PFSK-1 (cell line): ENCODE measurements around the gene TP53I11.

ENCODE experiments used
- POLR2AphosphoS5 ChIP-seq: IDR thresholded peaks from 2 replicates; pipeline ENCODE4 v1.6.1; 2012; ENCODE audit warnings: low read depth, mild to moderate bottlenecking, control low read depth, low read length, moderate library complexity
- SIN3A ChIP-seq: IDR thresholded peaks from 2 replicates; pipeline ENCODE4 v1.6.1; 2012; ENCODE audit warnings: mild to moderate bottlenecking, low read length, moderate library complexity, borderline replicate concordance; ENCODE audit not compliant: insufficient read depth
- TAF1 ChIP-seq: IDR thresholded peaks from 2 replicates; pipeline ENCODE4 v1.6.1; 2012; ENCODE audit warnings: low read length, control low read depth, borderline replicate concordance; ENCODE audit not compliant: insufficient read depth
- TF ChIP-seq, protein P1 (sequence below), 2 experiments: IDR thresholded peaks; 2 replicates each; pipeline versions ENCODE4 v1.6.1 to v1.8.0; 2011 to 2012; ENCODE audit warnings: low read depth in 2 of 2, low read length in 2 of 2, control low read depth in 1 of 2, inconsistent platforms in 1 of 2, mild to moderate bottlenecking in 1 of 2, moderate library complexity in 1 of 2; ENCODE audit not compliant: insufficient read depth in 1 of 2

DNA sequence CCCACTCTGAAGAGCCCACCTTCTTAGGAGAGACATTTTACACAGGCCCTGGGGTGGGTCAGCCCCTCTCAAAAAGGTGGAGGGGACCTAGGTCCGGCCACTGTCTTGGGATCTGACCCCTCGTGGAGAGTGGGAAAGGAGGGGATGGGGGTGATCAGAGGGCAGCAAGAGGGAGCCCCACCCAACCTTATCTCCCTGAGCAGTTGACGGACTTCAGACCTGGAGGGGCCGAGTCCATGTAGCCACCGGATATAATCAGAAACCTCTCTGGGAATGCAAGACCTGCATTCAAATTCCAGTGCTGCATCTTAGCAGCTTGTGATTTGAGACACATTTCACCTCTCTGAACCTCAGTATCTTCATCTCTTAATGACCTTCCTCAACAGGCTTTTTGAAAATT is 44.0 kb downstream of the TP53I11 start:
- TF ChIP-seq TAF1 = no peak
- TF ChIP-seq, protein P1, sequence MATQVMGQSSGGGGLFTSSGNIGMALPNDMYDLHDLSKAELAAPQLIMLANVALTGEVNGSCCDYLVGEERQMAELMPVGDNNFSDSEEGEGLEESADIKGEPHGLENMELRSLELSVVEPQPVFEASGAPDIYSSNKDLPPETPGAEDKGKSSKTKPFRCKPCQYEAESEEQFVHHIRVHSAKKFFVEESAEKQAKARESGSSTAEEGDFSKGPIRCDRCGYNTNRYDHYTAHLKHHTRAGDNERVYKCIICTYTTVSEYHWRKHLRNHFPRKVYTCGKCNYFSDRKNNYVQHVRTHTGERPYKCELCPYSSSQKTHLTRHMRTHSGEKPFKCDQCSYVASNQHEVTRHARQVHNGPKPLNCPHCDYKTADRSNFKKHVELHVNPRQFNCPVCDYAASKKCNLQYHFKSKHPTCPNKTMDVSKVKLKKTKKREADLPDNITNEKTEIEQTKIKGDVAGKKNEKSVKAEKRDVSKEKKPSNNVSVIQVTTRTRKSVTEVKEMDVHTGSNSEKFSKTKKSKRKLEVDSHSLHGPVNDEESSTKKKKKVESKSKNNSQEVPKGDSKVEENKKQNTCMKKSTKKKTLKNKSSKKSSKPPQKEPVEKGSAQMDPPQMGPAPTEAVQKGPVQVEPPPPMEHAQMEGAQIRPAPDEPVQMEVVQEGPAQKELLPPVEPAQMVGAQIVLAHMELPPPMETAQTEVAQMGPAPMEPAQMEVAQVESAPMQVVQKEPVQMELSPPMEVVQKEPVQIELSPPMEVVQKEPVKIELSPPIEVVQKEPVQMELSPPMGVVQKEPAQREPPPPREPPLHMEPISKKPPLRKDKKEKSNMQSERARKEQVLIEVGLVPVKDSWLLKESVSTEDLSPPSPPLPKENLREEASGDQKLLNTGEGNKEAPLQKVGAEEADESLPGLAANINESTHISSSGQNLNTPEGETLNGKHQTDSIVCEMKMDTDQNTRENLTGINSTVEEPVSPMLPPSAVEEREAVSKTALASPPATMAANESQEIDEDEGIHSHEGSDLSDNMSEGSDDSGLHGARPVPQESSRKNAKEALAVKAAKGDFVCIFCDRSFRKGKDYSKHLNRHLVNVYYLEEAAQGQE (IDR thresholded peaks at IDR 0.05; ENCODE audit: insufficient read depth in 1 of 2, low read depth in 2 of 2, low read length in 2 of 2) = no peak
- no peak for TF ChIP-seq POLR2AphosphoS5
- TF ChIP-seq SIN3A = no peak
